Measurements from ENCODE around the gene DOCK4.

DOCK4 gene

DNA sequence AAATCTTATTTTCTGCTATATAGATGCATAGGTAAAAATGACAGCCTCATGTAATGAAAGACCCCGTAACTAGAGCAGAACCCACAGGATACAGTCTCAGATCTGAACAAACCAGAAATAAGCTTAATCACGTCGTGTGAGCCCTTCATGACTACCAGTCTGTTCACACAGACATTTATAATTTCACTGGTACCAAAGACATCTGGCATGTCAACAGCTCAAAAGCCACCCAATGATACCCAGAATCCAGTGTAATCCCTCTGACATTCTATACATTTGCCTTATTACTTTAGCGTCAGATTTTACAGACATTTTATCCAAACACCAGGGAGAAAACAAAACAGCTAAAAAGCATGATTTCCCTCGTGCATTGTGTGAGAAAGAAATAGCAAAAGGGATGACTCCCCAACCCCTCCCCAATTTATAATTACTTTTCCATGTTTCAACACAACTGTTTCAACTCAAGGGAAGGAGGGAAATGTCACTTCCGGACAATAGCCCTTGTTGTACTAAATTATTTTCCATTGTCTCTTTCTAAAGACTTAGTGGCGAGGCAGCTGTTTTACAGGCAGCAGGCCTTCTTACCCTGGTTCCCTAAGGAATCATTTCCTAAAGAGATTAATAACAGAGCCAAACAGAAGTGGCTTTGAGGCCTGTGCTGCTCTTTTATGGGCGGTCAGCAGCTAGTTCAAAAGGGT is 33.2 kb downstream of the DOCK4 start:
- DNase-seq = no peak
- in situ Hi-C loops (cut with MboI; ENCODE audit: low pct_unique_long_range_greater_than_20kb, low sequenced_read_pairs) = no loop called here

DNA sequence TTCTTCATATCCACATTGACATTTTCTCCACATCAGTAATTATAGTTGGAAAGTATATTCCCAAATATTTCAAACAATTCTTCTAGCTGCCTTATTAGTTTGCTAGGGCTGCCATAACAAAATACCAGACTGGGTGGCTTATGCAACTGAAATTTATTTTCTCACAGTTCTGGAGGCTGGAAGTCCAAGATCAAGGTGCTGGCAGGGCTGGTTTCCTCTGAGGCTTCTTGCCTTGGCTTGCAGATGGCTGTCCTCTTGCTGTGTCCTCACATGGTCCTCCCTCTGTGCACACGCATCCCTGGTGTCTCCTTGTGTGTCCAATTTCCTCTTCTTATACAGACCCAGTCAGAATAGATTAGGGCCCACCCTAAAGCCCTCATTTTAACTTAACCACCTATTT is 34.5 kb downstream of the DOCK4 start:
- in situ Hi-C loops (cut with MboI; ENCODE audit: low pct_unique_long_range_greater_than_20kb, low sequenced_read_pairs) = no loop called here
- no peak for DNase-seq

DNA sequence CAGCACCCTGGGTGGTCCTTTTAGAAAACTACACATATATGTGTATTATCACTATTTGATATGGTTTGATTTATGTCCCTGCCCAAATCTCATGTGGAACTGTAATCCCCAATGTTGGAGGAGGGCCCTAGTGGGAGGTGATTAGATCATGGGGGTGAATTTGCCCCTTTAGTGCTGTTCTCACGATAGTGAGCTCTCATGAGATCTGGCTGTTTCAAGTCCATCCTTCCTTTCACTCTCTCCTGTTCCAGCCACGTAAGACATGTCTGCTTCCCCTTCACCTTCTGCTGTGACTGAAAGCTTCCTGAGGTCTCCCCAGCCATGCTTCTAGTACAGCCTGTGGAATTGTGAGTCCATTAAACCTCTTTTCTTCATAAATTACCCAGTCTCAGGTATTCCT is 37.3 kb downstream of the DOCK4 start:
- DNase-seq = no peak
- in situ Hi-C loops (cut with MboI; ENCODE audit: low pct_unique_long_range_greater_than_20kb, low sequenced_read_pairs) = no loop called here

DNA sequence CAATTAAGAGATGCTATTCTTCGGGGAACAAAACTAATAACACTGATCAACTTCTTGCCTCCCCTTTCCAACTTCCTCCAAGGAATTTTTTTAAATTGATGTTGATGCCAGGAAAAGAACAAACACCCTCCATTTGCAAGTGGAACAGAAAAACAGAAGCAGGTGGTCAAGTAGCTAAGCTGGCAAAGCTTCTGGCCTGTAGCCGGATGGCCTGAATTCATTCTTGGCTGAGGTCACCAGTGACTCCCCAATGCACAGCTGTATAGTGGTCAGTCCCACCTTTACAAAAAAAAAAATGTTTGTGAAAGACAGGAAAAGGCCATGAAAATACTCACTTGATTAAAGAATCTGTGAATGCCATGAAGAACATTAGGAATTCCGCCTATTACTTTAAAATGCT is 39.1 kb downstream of the DOCK4 start:
- DNase-seq = no peak
- in situ Hi-C loops (cut with MboI; ENCODE audit: low pct_unique_long_range_greater_than_20kb, low sequenced_read_pairs) = no loop called here

DNA sequence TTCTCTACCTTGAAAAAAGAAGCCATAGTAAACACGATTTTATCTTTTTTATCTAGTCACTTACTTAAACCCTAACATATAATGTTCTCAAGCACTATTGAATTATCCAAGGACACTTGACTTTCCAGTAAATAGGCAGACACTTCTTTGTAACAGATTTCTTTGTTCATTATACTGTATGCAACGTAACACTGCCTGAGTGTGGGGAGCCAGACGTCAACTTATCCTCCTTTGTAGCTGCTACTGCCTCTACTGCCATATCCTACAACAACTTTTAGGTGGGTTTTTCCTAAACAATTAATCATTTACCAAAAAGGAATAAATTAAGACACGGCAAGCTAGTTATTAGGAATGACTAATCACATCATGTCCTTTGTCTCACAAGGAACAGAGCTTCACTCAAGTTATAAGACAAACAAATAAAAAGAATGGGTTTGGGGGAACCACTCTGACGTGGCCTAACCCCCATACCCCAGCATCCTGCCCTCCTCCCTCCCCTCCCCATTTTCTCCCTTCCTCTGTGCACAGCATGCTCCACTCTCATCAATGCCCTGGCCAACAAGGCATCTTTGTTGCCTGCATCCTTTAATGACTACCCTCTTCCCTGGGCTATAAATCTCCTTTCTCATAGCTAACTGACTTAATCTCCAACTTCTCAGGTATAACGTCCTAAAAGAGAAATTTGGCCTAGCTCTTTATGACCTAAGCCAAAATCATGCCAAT is 43.3 kb downstream of the DOCK4 start:
- DNase-seq = no peak
- in situ Hi-C loops (cut with MboI; ENCODE audit: low pct_unique_long_range_greater_than_20kb, low sequenced_read_pairs) = no loop called here

DNA sequence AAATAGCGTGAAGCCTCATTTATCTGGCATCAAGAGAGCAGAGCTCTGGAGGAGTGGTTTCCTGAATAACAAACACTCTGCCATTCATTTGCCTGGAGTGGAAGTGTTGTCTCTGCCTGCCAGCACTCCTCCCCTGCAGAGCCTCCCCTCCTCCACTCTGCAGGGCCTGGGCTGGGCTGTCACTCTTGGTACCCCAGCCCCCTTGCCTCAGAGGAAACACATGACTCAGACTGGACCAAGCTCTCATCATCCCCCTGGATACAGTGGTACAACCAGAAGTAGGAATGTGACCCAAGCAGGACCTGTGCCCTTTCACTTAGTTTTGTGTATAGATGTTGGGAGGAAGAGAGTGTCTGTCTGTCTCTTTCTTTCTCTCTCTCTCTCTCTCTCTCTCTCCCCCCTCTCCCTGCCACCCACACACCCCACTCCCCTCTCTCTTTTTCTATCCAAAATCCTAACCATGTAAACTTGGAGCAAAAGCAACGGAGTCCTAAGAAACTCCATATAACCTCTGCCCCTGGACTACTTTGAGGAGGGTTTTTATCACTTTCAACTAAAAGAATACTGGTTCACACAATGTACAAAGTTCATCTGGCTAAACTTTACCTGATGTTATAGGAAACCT is 43.9 kb downstream of the DOCK4 start:
- peak; percentile 69 for DNase-seq
- in situ Hi-C loops (cut with MboI; ENCODE audit: low pct_unique_long_range_greater_than_20kb, low sequenced_read_pairs) = no loop called here

DNA sequence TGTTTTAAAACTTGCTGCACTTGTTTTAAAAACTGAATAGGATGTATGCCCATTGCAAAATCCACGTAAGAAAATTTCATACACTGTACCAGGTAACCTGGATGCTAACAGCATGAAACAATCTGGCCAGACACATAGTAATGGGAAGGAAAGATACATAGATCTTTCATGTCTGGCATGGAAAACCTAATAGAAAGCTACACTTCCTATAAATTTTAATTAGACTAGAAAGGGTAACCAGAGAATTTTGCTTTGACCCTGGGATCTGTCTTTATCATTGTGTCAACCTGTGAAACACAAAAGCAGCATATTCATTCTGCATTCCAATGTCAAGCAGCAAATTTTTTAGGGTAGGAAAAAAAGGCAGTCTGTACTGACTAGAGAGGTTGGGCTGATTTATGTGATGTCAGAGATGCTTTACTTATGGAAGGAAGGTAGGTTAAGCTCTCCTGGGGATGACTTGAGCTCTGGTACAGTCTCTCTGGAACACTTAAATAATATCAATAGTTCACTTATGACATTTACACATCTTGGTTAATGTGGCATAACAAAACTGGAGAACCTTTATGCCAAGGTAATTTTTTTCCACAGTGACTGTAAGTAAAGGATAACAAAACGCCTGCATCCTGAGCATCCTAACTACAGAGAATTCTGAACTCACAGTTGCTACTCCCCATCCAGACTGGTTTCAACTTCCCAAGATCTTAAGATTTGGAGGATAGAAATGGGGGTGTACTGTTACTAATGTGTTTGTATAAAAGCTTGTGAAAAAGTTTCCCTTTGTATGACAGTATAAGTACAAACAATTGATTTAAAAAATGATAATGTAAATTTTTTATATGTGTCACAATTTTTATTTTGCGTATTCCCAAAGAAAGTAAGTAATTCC is 44.7 kb downstream of the DOCK4 start:
- in situ Hi-C loops (cut with MboI; ENCODE audit: low pct_unique_long_range_greater_than_20kb, low sequenced_read_pairs) = no loop called here
- no peak for DNase-seq

DNA sequence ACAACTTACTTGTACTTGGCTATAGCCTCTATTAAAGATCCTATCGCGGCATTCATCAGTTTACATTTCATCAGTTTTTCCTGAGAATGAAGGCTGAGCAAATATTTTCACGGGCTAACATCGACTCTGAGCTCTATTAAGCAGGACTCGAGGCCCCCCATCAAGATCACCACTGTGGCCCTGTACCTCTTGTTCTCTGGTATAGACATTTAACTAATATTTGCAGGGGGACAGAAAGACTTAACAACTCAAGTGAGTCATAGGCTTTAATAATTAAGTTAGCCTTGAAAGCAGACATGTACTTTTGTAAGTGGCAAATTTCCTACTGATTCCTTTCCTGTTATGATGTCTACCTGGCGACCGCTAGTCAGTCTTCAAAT is 45.4 kb downstream of the DOCK4 start:
- no peak for DNase-seq

DNA sequence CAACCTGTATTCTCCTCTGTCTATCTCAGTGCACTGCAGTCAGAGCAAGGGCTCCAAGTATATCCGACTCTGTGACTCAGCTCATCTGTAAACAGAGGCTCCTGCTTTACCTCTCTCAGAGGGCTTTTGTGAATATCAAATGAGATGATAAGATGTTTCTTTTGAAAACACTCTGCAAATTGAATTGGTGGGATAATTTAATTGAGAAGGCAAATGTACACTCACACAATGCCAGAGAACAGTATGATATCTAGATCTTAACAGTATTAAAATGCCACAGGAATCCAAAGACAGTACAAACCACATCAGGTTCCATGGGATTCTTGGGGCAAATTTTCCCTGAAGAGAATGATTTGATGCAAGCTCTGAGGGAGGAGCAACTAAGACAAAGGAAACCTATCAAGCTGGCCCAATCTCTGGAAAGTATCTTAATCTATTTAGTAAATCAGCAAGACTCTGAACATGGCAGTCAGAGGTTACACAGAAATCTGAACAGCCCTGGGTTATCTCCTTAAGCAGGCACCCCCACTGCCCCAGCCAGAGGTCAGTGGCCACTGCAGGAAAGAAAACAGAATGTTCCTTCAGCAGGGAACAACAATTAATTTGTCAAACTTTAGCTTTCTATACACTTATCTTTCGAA is 45.9 kb downstream of the DOCK4 start:
- in situ Hi-C loops (cut with MboI; ENCODE audit: low pct_unique_long_range_greater_than_20kb, low sequenced_read_pairs) = no loop called here
- DNase-seq = no peak

More for the DNA sequence above, 45.4 kb downstream of the DOCK4 start:
- in situ Hi-C loops (cut with MboI; ENCODE audit: low pct_unique_long_range_greater_than_20kb, low sequenced_read_pairs) = no loop called here

DNA sequence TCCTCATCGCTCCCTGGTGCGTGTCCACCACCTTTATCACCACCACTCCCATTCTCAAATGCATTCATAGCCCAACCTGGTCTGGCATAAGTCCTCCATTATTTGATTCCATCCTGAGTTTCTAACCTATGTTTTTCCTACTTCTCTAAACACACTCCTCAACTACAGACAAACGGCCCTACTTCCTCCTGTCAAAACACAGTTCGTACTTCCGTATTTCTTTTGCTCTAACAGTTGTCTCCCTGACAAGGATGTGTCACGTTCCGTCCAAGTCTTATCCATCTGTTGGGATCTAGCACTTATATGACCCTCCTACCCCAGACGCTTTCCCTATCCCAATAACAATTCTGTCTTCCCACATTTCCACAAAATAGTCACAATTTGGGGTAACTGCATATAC is 46.8 kb downstream of the DOCK4 start:
- in situ Hi-C loops (cut with MboI; ENCODE audit: low pct_unique_long_range_greater_than_20kb, low sequenced_read_pairs) = no loop called here
- DNase-seq = peak; percentile 76

DNA sequence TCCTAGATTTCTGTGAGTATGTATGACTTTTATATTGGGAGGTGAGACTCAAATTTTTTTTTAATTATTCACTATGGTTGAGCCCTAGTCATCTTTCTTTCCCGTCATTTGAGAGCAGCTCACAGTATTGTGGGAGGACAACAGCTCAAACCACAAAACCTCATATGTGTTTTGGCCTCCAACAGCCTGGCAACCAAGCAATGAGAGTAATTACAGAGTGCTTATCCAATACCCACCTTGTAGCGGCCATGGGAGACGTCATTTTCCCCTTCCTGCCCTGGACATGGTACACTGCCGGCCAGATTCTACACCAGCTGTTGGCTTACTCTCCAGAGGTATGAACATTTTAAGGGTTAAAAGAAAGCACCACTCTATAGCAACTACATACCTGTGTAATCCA is 49.1 kb downstream of the DOCK4 start:
- DNase-seq = peak; percentile 89
- in situ Hi-C loops (cut with MboI; ENCODE audit: low pct_unique_long_range_greater_than_20kb, low sequenced_read_pairs) = no loop called here

DNA sequence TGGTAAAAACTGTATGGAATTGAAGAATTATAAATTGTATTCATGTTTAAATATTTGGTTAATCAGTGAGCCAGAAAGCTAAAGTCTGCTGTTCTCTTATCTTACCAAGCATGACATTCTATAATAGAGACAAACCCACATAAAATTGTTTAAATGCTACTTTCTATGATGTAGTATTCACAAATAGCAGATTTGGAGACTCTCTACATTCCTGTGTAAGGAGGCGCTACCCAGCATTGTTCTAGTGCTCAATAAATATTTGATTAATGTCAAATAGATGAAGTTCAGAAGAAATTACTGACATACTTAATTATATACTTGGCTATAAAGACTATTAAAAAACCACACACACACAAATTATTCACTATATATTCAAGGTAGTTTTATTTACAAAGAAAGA is 49.8 kb downstream of the DOCK4 start:
- in situ Hi-C loops (cut with MboI; ENCODE audit: low pct_unique_long_range_greater_than_20kb, low sequenced_read_pairs) = no loop called here

DNA sequence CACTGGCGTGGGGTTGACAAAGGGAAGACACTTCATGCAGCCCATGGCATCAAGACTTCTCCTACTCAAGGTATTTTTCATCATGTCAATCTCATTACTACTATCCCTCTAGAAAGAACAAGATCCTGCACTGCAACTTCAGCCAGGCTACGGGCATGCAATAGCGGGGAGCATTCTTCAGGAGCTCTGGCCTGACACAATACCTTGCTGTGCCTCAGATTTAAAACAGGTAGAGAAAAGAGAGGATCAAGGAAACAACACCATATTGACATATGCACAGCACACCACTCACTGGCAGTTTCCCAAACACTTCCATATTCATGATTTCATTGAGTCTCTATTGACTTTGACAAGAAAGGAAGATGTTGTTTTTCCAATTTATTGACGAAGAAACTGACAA is 51.5 kb downstream of the DOCK4 start:
- DNase-seq = no peak
- in situ Hi-C loops (cut with MboI; ENCODE audit: low pct_unique_long_range_greater_than_20kb, low sequenced_read_pairs) = no loop called here

More for the DNA sequence above, 49.8 kb downstream of the DOCK4 start:
- DNase-seq = no peak

DNA sequence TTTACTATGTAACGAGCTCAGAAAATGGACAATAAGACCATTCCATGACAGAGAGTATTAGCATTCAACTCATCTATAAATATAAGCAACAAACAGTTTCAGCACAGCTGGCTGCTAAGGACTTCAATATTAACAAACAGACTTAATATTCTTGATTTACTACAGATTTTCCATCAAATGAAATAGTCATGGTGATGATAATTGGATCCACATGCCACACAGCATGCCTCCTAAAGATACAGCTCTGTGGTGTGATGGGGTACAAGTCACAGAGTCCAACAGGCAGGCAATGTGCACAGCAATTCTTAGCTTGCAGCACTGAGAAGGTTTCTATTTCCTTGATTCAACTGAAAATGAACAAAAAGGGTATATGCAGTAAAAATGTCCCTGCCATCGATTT is 54.0 kb downstream of the DOCK4 start:
- in situ Hi-C loops (cut with MboI; ENCODE audit: low pct_unique_long_range_greater_than_20kb, low sequenced_read_pairs) = no loop called here
- DNase-seq = no peak

DNA sequence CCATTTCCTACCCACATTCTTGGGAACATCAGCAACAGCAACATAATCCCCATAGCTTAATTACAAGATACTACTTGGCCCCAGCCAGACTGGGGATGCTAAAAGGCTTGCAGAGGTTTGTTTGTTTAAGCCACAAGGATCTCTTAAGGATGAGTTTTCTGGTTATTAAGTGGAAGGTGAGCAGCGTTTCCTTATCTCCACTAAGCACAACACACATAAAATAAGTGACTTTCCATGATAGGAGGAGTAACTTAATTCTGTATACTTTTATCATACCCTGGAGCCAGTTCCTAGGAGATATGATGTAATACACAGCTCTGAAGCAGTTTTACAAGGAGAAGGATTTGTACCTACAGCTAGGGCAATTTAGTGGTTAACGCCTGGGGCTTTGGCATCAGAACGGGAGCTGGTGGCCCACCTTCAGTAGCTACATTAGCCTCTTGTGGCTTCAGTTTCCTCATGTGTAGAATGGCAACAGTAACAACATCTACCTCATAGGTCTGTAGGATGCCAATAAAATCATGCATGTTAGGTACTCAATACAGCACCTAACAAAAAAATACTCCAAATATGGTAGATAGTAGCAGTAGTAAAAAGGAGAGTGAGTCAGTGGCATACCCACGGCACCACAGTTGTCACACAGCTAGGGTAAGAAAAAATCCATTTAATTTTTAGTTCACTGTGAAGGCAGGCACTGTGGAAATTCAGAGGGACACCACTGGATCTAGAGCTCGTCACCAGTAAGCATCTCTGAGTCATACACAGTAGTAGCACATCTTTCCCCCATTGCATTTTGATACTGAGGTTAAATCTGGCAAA is 55.2 kb downstream of the DOCK4 start:
- in situ Hi-C loops (cut with MboI; ENCODE audit: low pct_unique_long_range_greater_than_20kb, low sequenced_read_pairs) = no loop called here
- no peak for DNase-seq

DNA sequence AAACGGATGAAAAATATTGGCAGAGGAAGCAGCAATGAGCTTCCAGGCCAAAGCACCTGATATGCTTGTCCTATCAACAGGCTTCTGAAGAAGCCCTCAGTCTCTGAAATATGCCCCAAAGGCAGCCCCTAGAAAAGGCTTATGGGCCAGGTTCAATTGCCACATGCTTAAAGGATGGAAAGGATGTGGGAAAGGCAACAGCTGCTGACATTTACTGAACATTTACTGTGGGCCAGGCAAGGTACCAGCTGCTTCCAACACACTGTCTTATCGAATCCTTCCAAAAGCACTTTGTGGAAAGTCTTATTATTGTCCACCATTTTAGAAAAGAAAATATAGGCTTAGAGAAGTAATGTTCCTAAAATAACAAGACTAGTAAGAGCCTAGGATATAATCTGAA is 56.5 kb downstream of the DOCK4 start:
- in situ Hi-C loops (cut with MboI; ENCODE audit: low pct_unique_long_range_greater_than_20kb, low sequenced_read_pairs) = no loop called here
- DNase-seq = no peak

DNA sequence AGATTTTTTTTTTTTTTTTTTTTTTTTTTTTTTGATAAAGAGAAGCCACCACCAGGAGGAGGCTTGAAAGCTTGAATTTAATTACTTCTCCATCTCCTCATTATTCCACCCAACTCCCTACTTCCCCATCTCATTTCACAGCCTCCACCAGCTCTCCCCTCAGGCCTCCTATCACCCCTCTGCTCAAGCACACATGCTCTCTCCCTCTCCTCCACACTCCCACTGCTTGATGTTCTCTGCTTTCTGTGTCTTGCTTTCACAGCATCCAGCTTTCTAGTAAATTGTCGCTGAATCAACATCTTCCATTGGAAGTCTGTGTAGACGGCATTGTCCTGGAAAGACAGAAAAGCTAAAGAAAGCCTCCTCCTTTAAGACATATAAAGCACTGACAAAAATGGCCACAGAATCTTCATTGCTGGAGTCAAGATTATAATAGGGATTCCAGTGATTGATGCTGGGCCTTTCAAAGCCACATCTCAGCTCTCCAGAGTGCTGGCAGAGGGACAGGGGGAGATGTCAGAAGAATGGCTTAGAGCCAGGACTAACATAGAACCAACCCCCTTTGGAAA is 58.3 kb downstream of the DOCK4 start:
- in situ Hi-C loops (cut with MboI; ENCODE audit: low pct_unique_long_range_greater_than_20kb, low sequenced_read_pairs) = no loop called here
- peak; percentile 35 for DNase-seq

DNA sequence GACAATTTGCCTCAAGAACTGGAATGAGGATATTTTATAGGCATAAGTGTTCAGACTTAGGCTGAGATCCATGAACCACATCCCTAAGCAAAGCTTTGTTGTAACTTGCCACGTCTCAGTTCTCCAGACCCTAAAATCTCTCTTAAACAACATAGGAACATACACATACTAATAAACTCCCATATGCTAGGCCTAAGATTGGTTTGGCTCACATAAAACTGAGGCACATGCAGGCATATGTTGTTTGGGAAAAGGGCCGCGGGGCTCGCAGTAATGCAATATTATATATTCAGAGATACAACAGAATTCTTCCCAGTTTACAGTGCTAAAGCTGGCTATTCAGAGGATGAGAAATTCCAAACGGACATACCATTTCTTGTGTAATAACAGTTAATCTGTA is 61.0 kb downstream of the DOCK4 start:
- DNase-seq = no peak
- in situ Hi-C loops (cut with MboI; ENCODE audit: low pct_unique_long_range_greater_than_20kb, low sequenced_read_pairs) = no loop called here

Data from KBM-7 (cell line).